Calu3 (cell line): ENCODE measurements around the gene CTF1. TPM values are rescaled to one million over a fixed set of nuclear protein-coding genes. Genes with fewer than 3 reads are reported as not detected.

Experiments
- BruUV-seq: library from RNA; stranded (reverse); fragments of 400-500 nt; replicated peaks from 2 replicates; lab custom pipeline; 2021; lab: Mats Ljungman, UMichigan
- CTCF ChIA-PET: fragments of 300-600 bp; sonication (Branson Sonifier 250); formaldehyde crosslinking; loops from one replicate; lab custom pipeline; 2022; ENCODE audit warnings: antibody characterized with exemption; lab: Charles Lee
- DNase-seq: peaks from one replicate; pipeline ENCODE4 v3.0.0; 2022
- H3K27ac Mint-ChIP-seq: one replicate; pipeline ENCODE4 v1.8.0; 2022; ENCODE audit warnings: mixed read lengths; ENCODE audit not compliant: unreplicated experiment
- H3K27me3 Mint-ChIP-seq: one replicate; pipeline ENCODE4 v1.8.0; 2022; ENCODE audit warnings: mixed read lengths; ENCODE audit not compliant: unreplicated experiment
- H3K36me3 Mint-ChIP-seq: one replicate; pipeline ENCODE4 v1.8.0; 2022; ENCODE audit warnings: mild to moderate bottlenecking, moderate library complexity, mixed read lengths; ENCODE audit not compliant: insufficient read depth, unreplicated experiment
- H3K4me1 Mint-ChIP-seq: one replicate; pipeline ENCODE4 v1.8.0; 2022; ENCODE audit warnings: mild to moderate bottlenecking, low read depth, mixed read lengths; ENCODE audit not compliant: unreplicated experiment
- H3K4me3 Mint-ChIP-seq: one replicate; pipeline ENCODE4 v1.8.0; 2022; ENCODE audit warnings: mild to moderate bottlenecking, low read depth, moderate library complexity, mixed read lengths; ENCODE audit not compliant: unreplicated experiment
- H3K9me3 Mint-ChIP-seq: one replicate; pipeline ENCODE4 v1.8.0; 2022; ENCODE audit warnings: low read depth, mixed read lengths; ENCODE audit not compliant: unreplicated experiment
- intact Hi-C: fragments of 100-400 bp; cut with micrococcal nuclease; formaldehyde crosslinking; loops from one replicate; pipeline ENCODE4 v1.10.0; 2022; ENCODE audit not compliant: unreplicated experiment
- total RNA-seq: library from RNA; stranded (reverse); gene quantifications from 2 replicates; pipeline ENCODE4 v1.2.3, GENCODE V29; 2022
- TF ChIP-seq, protein P1 (sequence below): fragments of 200-600 bp; IDR thresholded peaks from one replicate; pipeline ENCODE4 v1.8.0; 2022; ENCODE audit warnings: antibody characterized with exemption; ENCODE audit not compliant: unreplicated experiment

The CTF1 gene
- total RNA-seq, 1 experiment from 2014 or later = 1.9 TPM

DNA sequence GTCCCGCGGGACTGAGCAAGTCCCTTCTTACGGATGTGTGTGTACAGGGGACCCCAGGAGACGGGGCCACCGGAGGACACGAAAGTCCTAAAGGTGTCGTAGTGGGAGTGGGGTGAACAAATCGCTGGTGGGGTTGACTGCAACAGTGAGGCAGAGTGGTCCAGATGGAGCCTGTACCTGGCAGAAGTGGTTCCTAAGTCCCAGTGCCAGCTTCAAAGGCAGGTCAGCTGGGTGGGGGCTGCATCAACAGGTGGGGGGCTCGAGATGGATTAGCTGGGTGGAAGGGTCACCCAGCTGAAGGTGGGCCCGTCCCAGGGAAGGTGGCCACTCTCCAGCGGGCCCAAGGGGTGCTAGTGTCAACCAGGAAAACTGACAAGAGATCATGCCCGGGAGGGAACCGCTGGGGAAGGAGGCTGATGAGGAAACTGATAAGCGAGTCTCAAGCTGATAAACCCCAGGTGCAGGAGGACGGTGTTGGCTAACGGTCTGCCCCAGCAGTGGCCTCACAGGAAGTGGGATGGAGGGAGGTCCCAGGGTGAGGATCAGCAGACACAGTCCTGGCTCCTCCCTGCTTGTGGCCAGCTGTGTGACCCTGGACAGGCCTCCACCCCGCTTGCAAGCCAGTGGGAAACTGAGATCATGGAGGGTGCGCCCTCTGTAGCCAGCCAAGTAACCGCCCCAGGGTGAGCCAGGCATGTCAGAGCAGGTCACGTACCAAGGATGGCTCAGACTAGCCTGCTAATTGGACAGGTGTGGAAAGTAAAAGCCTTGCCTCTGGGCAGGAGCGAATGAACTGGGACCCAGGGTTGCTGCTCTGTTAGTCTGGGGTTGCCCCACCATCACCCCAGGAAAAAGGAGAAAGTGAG lies 53.5 kb downstream of the CTF1 start:
- Mint-ChIP-seq H3K4me1 (peaks cover 19% of the 10 kb centered on the region), H3K27me3 (no peaks in the 10 kb centered on the region), H3K4me3 (peak overlapping the region; percentile 80), H3K36me3 (peaks cover 55% of the 10 kb centered on the region), H3K9me3 (no peaks in the 10 kb centered on the region), H3K27ac (peak overlapping the region; percentile 90)
- no TSS peak for BruUV-seq
- CTCF ChIA-PET = interaction anchor here (0.6 to 1.0 kb wide), 4 partner anchors 105 to 549 kb away, joined by 3 to 6 read pairs (median 4); partner anchors contain the start of genes KAT8 and PRSS8
- peak; percentile 71 for DNase-seq
- intact Hi-C loops = loop anchor here (10.0 kb wide), 1 partner anchor 915 kb away; no protein-coding TSS in a partner anchor
- TF ChIP-seq, protein P1, sequence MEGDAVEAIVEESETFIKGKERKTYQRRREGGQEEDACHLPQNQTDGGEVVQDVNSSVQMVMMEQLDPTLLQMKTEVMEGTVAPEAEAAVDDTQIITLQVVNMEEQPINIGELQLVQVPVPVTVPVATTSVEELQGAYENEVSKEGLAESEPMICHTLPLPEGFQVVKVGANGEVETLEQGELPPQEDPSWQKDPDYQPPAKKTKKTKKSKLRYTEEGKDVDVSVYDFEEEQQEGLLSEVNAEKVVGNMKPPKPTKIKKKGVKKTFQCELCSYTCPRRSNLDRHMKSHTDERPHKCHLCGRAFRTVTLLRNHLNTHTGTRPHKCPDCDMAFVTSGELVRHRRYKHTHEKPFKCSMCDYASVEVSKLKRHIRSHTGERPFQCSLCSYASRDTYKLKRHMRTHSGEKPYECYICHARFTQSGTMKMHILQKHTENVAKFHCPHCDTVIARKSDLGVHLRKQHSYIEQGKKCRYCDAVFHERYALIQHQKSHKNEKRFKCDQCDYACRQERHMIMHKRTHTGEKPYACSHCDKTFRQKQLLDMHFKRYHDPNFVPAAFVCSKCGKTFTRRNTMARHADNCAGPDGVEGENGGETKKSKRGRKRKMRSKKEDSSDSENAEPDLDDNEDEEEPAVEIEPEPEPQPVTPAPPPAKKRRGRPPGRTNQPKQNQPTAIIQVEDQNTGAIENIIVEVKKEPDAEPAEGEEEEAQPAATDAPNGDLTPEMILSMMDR = no peak

DNA sequence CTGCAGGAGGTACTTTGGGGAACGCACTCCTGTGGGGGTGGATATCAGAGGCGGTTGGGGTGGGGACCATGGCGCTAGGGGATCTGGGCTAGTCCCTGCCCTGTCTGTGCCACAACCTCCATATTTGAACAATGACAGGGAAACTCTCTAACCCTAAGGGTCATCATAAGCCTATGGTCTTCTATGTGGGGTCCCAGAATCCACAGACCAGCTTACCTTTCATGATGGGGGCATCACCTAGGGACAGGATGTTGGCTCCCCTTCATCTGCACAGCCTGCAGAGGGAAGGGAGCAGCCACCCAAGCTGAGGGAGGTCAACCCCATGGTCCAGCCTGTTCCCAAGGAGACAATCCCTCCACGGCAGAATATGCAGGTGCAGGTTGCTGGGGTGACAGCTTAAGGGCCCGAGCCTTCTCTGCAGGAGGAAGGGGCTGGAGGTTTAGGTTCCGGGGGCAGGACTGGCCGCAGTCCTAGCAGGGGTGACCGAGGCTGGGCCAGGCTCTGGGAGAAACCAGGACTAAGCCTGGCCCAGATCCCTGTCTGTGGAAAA lies 54.2 kb downstream of the CTF1 start:
- TF ChIP-seq, protein P1 = no peak
- CTCF ChIA-PET = interaction anchor here (0.7 kb wide), 1 partner anchor 167 kb away, joined by 3 read pairs; the partner anchor contains the start of gene KAT8
- no TSS peak for BruUV-seq
- Mint-ChIP-seq H3K36me3 (peaks cover 49% of the 10 kb centered on the region), H3K27me3 (no peaks in the 10 kb centered on the region), H3K4me3 (peak overlapping the region; percentile 80), H3K9me3 (no peaks in the 10 kb centered on the region), H3K4me1 (peaks cover 19% of the 10 kb centered on the region), H3K27ac (peak overlapping the region; percentile 90)
- intact Hi-C loops = loop anchor here (10.0 kb wide), 1 partner anchor 914 kb away; no protein-coding TSS in a partner anchor
- no peak for DNase-seq

GRCh38 chr16:30951193-30951592 lies 54.8 kb downstream of the CTF1 start:
- no peaks in the 10 kb centered on the region for H3K9me3 Mint-ChIP-seq
- BruUV-seq = TSS peak; percentile 8
- CTCF ChIA-PET = no interaction called here
- H3K36me3 Mint-ChIP-seq = peaks cover 44% of the 10 kb centered on the region
- H3K27me3 Mint-ChIP-seq = no peaks in the 10 kb centered on the region
- no peak overlapping the region for H3K27ac Mint-ChIP-seq
- no peak for DNase-seq
- TF ChIP-seq, protein P1 = no peak
- no peak overlapping the region for H3K4me3 Mint-ChIP-seq
- intact Hi-C loops = loop anchor here (10.0 kb wide), 1 partner anchor 914 kb away; no protein-coding TSS in a partner anchor
- peaks cover 19% of the 10 kb centered on the region for H3K4me1 Mint-ChIP-seq

- BruUV-seq = no TSS peak
- no peak overlapping the region for H3K27ac Mint-ChIP-seq
- peaks cover 19% of the 10 kb centered on the region for H3K4me1 Mint-ChIP-seq
- intact Hi-C loops = loop anchor here (10.0 kb wide), 1 partner anchor 913 kb away; no protein-coding TSS in a partner anchor
- H3K27me3 Mint-ChIP-seq = no peaks in the 10 kb centered on the region
- CTCF ChIA-PET = no interaction called here
- TF ChIP-seq, protein P1 = no peak
- no peaks in the 10 kb centered on the region for H3K9me3 Mint-ChIP-seq
- H3K4me3 Mint-ChIP-seq = no peak overlapping the region
- H3K36me3 Mint-ChIP-seq = peaks cover 40% of the 10 kb centered on the region
- DNase-seq = no peak
Observed at GRCh38 chr16:30951750-30952149, 55.3 kb downstream of the CTF1 start.
